Coronary artery (tissue), 2 donors: ENCODE results near the gene BCL2.

Source experiments
- DNase-seq: peaks from one replicate; pipeline ENCODE4 v3.0.0-alpha.2; 2017; ENCODE audit warnings: low spot score
- H3K27ac ChIP-seq, 2 donors: fragments of 200-600 bp; sonication (generic); one replicate each; pipeline ENCODE4 v1.5.1; 2016 to 2019
- H3K4me3 ChIP-seq: fragments of 200-600 bp; sonication (generic); 2 replicates; pipeline ENCODE4 v1.5.1; 2016; ENCODE audit warnings: mild to moderate bottlenecking, moderate library complexity
- CTCF ChIP-seq: fragments of 200-600 bp; sonication (generic); IDR thresholded peaks from one replicate; pipeline ENCODE4 v1.5.1; 2019; ENCODE audit warnings: antibody characterized with exemption

Gene BCL2

GRCh38 chr18:63141778-63142176, 177.8 kb downstream of the BCL2 start:
- TF ChIP-seq CTCF: no peak
- no peak for DNase-seq
- Histone ChIP-seq H3K27ac (no peak overlapping the region), H3K4me3 (no peak overlapping the region)

GRCh38 chr18:63140997-63141777, 178.4 kb downstream of the BCL2 start:
- no peak overlapping the region for H3K27ac ChIP-seq
- TF ChIP-seq CTCF: no peak
- H3K4me3 ChIP-seq: no peak overlapping the region
- DNase-seq: no peak

- Histone ChIP-seq H3K4me3 (no peak overlapping the region), H3K27ac (no peak overlapping the region)
- TF ChIP-seq CTCF: no peak
- no peak for DNase-seq
Observed at GRCh38 chr18:63140038-63140450, 179.5 kb downstream of the BCL2 start.

GRCh38 chr18:63138436-63139340, 180.9 kb downstream of the BCL2 start:
- TF ChIP-seq CTCF: no peak
- DNase-seq: no peak
- Histone ChIP-seq H3K27ac (no peak overlapping the region), H3K4me3 (peak overlapping the region; percentile 21)

GRCh38 chr18:63137999-63138435, 181.6 kb downstream of the BCL2 start:
- H3K4me3 ChIP-seq: peak overlapping the region; percentile 21
- H3K27ac ChIP-seq: no peak overlapping the region
- no peak for DNase-seq
- no peak for TF ChIP-seq CTCF

GRCh38 chr18:63135101-63135500, 184.5 kb downstream of the BCL2 start:
- no peak overlapping the region for H3K27ac ChIP-seq
- no peak overlapping the region for H3K4me3 ChIP-seq
- no peak for TF ChIP-seq CTCF
- no peak for DNase-seq
